ENCODE data around the gene TNFRSF1B.

The TNFRSF1B gene

DNA sequence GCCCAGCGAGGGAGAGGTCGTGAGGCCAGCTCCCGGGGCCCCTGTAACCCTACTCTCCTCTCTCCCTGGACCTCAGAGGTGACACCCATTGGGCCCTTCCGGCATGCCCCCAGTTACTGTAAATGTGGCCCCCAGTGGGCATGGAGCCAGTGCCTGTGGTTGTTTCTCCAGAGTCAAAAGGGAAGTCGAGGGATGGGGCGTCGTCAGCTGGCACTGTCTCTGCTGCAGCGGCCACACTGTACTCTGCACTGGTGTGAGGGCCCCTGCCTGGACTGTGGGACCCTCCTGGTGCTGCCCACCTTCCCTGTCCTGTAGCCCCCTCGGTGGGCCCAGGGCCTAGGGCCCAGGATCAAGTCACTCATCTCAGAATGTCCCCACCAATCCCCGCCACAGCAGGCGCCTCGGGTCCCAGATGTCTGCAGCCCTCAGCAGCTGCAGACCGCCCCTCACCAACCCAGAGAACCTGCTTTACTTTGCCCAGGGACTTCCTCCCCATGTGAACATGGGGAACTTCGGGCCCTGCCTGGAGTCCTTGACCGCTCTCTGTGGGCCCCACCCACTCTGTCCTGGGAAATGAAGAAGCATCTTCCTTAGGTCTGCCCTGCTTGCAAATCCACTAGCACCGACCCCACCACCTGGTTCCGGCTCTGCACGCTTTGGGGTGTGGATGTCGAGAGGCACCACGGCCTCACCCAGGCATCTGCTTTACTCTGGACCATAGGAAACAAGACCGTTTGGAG, 23.7 kb upstream of the TNFRSF1B start:
- Histone ChIP-seq H3K4me3 (ENCODE audit: low read length in 2 of 2) (no peak overlapping the region), H2AK5ac (ENCODE audit: low read depth, low read length) (peak overlapping the region; percentile 60), H2AFZ (ENCODE audit: low read length) (peak overlapping the region; percentile 71), H2BK5ac (ENCODE audit: low read length) (peak overlapping the region; percentile 91), H3K9ac (ENCODE audit: low read depth, low read length, poor library complexity) (no peak overlapping the region), H2BK15ac (ENCODE audit: low read length) (peak overlapping the region; percentile 79), H2BK12ac (ENCODE audit: low read length) (peak overlapping the region; percentile 24), H3K79me1 (ENCODE audit: low read depth, low read length) (no peaks in the 10 kb centered on the region), H3K36me3 (replicated peaks in 1 of 2; ENCODE audit: control insufficient read depth in 2 of 2, insufficient read depth in 2 of 2, low read length in 2 of 2) (no peaks in the 10 kb centered on the region), H3K18ac (ENCODE audit: low read length) (peak overlapping the region; percentile 90), H4K8ac (ENCODE audit: low read depth, low read length) (no peak overlapping the region), H3K4ac (ENCODE audit: low read length) (no peak overlapping the region), H3K27me3 (ENCODE audit: control insufficient read depth in 3 of 3, insufficient read depth in 3 of 3, low read depth in 1 of 3, low read length in 3 of 3) (peaks cover 0 to 26% (median 2%) of the 10 kb centered on the region in 3 experiments), H2BK120ac (ENCODE audit: low read depth, low read length) (peak overlapping the region; percentile 95), H3K27ac (replicated peaks; ENCODE audit: low read length) (no peak overlapping the region), H3K9me3 (replicated peaks in 1 of 2; ENCODE audit: control insufficient read depth in 2 of 2, insufficient read depth in 1 of 2, low read depth in 1 of 2, low read length in 2 of 2) (no peaks in the 10 kb centered on the region), H3K23ac (ENCODE audit: low read depth, low read length, poor library complexity) (no peak overlapping the region), H4K91ac (ENCODE audit: low read depth, low read length, poor library complexity) (no peak overlapping the region), H3K14ac (ENCODE audit: low read length) (no peak overlapping the region), H3K4me1 (ENCODE audit: control insufficient read depth in 2 of 2, insufficient read depth in 1 of 2, low read depth in 1 of 2, low read length in 2 of 2) (peaks cover 9 to 18% of the 10 kb centered on the region in 2 donors), H3K4me2 (ENCODE audit: insufficient read depth, low read length, poor library complexity, severe bottlenecking) (no peak overlapping the region)
- no CpG with 5 or more reads among the region's 21 CpGs for WGBS, 2 donors (ENCODE audit: extremely low coverage in 2 of 2, insufficient read length in 2 of 2, insufficient replicate concordance in 1 of 2)
- no peak for DNase-seq (ENCODE audit: low spot score)

DNA sequence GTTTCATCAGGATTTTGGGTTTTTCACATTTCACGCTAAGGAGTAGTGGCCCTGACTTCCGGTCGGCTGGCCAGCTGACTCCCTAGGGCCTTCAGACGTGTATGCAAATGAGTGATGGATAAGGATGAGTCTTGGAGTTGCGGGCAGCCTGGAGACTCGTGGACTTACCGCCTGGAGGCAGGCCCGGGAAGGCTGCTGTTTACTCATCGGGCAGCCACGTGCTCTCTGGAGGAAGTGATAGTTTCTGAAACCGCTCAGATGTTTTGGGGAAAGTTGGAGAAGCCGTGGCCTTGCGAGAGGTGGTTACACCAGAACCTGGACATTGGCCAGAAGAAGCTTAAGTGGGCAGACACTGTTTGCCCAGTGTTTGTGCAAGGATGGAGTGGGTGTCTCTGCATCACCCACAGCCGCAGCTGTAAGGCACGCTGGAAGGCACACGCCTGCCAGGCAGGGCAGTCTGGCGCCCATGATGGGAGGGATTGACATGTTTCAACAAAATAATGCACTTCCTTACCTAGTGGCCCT, 23.1 kb upstream of the TNFRSF1B start:
- H3K27me3 ChIP-seq (ENCODE audit: control insufficient read depth in 3 of 3, insufficient read depth in 3 of 3, low read depth in 1 of 3, low read length in 3 of 3): peaks cover 0 to 21% (median 2%) of the 10 kb centered on the region in 3 experiments
- no peak overlapping the region for H2AFZ ChIP-seq (ENCODE audit: low read length)
- no peak overlapping the region for H4K91ac ChIP-seq (ENCODE audit: low read depth, low read length, poor library complexity)
- no peak overlapping the region for H3K4me2 ChIP-seq (ENCODE audit: insufficient read depth, low read length, poor library complexity, severe bottlenecking)
- H3K36me3 ChIP-seq (replicated peaks in 1 of 2; ENCODE audit: control insufficient read depth in 2 of 2, insufficient read depth in 2 of 2, low read length in 2 of 2): no peaks in the 10 kb centered on the region
- peak overlapping the region; percentile 60 for H2AK5ac ChIP-seq (ENCODE audit: low read depth, low read length)
- no peak overlapping the region for H3K4ac ChIP-seq (ENCODE audit: low read length)
- no peak overlapping the region for H3K9ac ChIP-seq (ENCODE audit: low read depth, low read length, poor library complexity)
- no peak overlapping the region for H3K14ac ChIP-seq (ENCODE audit: low read length)
- H3K27ac ChIP-seq (replicated peaks; ENCODE audit: low read length): no peak overlapping the region
- no peak for DNase-seq (ENCODE audit: low spot score)
- no peaks in the 10 kb centered on the region for H3K79me1 ChIP-seq (ENCODE audit: low read depth, low read length)
- H2BK12ac ChIP-seq (ENCODE audit: low read length): peak overlapping the region; percentile 75
- H3K4me1 ChIP-seq (ENCODE audit: control insufficient read depth in 2 of 2, insufficient read depth in 1 of 2, low read depth in 1 of 2, low read length in 2 of 2): peaks cover 9 to 18% of the 10 kb centered on the region in 2 donors
- no CpG with 5 or more reads among the region's 17 CpGs for WGBS, 2 donors (ENCODE audit: extremely low coverage in 2 of 2, insufficient read length in 2 of 2, insufficient replicate concordance in 1 of 2)
- H2BK5ac ChIP-seq (ENCODE audit: low read length): peak overlapping the region; percentile 58
- H3K9me3 ChIP-seq (replicated peaks in 1 of 2; ENCODE audit: control insufficient read depth in 2 of 2, insufficient read depth in 1 of 2, low read depth in 1 of 2, low read length in 2 of 2): no peaks in the 10 kb centered on the region
- no peak overlapping the region for H3K4me3 ChIP-seq (ENCODE audit: low read length in 2 of 2)
- H3K23ac ChIP-seq (ENCODE audit: low read depth, low read length, poor library complexity): no peak overlapping the region
- H4K8ac ChIP-seq (ENCODE audit: low read depth, low read length): peak overlapping the region; percentile 1
- peak overlapping the region; percentile 79 for H2BK15ac ChIP-seq (ENCODE audit: low read length)
- no peak overlapping the region for H2BK120ac ChIP-seq (ENCODE audit: low read depth, low read length)
- H3K18ac ChIP-seq (ENCODE audit: low read length): peak overlapping the region; percentile 81

DNA sequence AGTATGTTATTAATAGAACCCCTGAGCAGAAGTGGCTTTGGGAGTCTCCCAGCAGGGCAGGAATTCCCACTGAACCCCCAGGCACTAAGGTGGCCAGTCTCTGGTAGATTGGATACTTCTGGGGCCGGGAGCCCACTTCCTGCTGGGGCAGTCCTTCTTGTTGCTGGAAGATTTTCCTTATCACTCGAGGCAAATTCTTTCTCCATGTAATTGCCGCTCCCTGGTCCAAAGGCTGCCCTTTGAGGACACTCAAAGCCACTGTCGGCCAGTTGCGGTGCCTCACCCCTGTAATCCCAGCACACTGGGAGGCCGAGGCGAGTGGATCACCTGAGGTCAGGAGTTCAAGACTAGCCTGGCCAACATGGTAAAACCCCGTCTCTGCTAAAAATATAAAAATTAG, 22.6 kb upstream of the TNFRSF1B start:
- no peak overlapping the region for H3K14ac ChIP-seq (ENCODE audit: low read length)
- H3K9me3 ChIP-seq (replicated peaks in 1 of 2; ENCODE audit: control insufficient read depth in 2 of 2, insufficient read depth in 1 of 2, low read depth in 1 of 2, low read length in 2 of 2): no peaks in the 10 kb centered on the region
- H3K4me3 ChIP-seq (ENCODE audit: low read length in 2 of 2): no peak overlapping the region
- WGBS, 2 donors (ENCODE audit: extremely low coverage in 2 of 2, insufficient read length in 2 of 2, insufficient replicate concordance in 1 of 2): no CpG with 5 or more reads among the region's 8 CpGs
- H3K23ac ChIP-seq (ENCODE audit: low read depth, low read length, poor library complexity): no peak overlapping the region
- H3K4ac ChIP-seq (ENCODE audit: low read length): no peak overlapping the region
- H2BK120ac ChIP-seq (ENCODE audit: low read depth, low read length): no peak overlapping the region
- no peaks in the 10 kb centered on the region for H3K79me1 ChIP-seq (ENCODE audit: low read depth, low read length)
- H3K4me1 ChIP-seq (ENCODE audit: control insufficient read depth in 2 of 2, insufficient read depth in 1 of 2, low read depth in 1 of 2, low read length in 2 of 2): peaks cover 9 to 18% of the 10 kb centered on the region in 2 donors
- H2AFZ ChIP-seq (ENCODE audit: low read length): no peak overlapping the region
- peak overlapping the region; percentile 58 for H2BK5ac ChIP-seq (ENCODE audit: low read length)
- DNase-seq (ENCODE audit: low spot score): no peak
- H2BK12ac ChIP-seq (ENCODE audit: low read length): no peak overlapping the region
- no peak overlapping the region for H3K18ac ChIP-seq (ENCODE audit: low read length)
- H2BK15ac ChIP-seq (ENCODE audit: low read length): no peak overlapping the region
- H4K91ac ChIP-seq (ENCODE audit: low read depth, low read length, poor library complexity): no peak overlapping the region
- H3K4me2 ChIP-seq (ENCODE audit: insufficient read depth, low read length, poor library complexity, severe bottlenecking): no peak overlapping the region
- no peaks in the 10 kb centered on the region for H3K36me3 ChIP-seq (replicated peaks in 1 of 2; ENCODE audit: control insufficient read depth in 2 of 2, insufficient read depth in 2 of 2, low read length in 2 of 2)
- no peak overlapping the region for H3K27ac ChIP-seq (replicated peaks; ENCODE audit: low read length)
- H3K9ac ChIP-seq (ENCODE audit: low read depth, low read length, poor library complexity): no peak overlapping the region
- peaks cover 0 to 17% (median 2%) of the 10 kb centered on the region in 3 experiments for H3K27me3 ChIP-seq (ENCODE audit: control insufficient read depth in 3 of 3, insufficient read depth in 3 of 3, low read depth in 1 of 3, low read length in 3 of 3)
- H2AK5ac ChIP-seq (ENCODE audit: low read depth, low read length): no peak overlapping the region
- no peak overlapping the region for H4K8ac ChIP-seq (ENCODE audit: low read depth, low read length)

DNA sequence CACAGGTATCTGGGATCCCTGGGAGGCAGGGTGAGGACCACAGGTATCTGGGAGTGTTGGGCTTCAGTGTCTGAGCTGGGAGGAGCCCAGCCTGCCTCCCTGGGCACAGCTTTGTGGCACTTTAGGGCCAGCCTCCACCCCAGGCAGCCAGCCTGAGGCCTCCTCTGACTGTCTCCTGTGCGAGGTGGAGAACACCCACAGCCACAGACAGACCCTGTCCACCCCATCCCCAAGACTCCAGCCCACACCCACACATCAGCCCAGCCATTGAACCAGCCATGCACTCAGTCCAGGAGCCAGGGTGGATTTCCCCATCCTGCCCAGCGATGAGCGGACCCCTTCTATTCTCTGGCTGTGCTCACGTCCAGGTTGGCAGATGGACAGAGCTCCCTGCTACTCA, 21.8 kb upstream of the TNFRSF1B start:
- Histone ChIP-seq H3K9me3 (replicated peaks in 1 of 2; ENCODE audit: control insufficient read depth in 2 of 2, insufficient read depth in 1 of 2, low read depth in 1 of 2, low read length in 2 of 2) (peaks cover 0 to 2% of the 10 kb centered on the region in 2 donors), H2BK15ac (ENCODE audit: low read length) (peak overlapping the region; percentile 10), H3K4me1 (ENCODE audit: control insufficient read depth in 2 of 2, insufficient read depth in 1 of 2, low read depth in 1 of 2, low read length in 2 of 2) (peaks cover 9 to 18% of the 10 kb centered on the region in 2 donors), H3K9ac (ENCODE audit: low read depth, low read length, poor library complexity) (no peak overlapping the region), H2AFZ (ENCODE audit: low read length) (no peak overlapping the region), H2BK120ac (ENCODE audit: low read depth, low read length) (no peak overlapping the region), H4K8ac (ENCODE audit: low read depth, low read length) (no peak overlapping the region), H3K27ac (replicated peaks; ENCODE audit: low read length) (no peak overlapping the region), H2BK12ac (ENCODE audit: low read length) (no peak overlapping the region), H3K4me2 (ENCODE audit: insufficient read depth, low read length, poor library complexity, severe bottlenecking) (no peak overlapping the region), H3K4ac (ENCODE audit: low read length) (no peak overlapping the region), H3K23ac (ENCODE audit: low read depth, low read length, poor library complexity) (no peak overlapping the region), H3K79me1 (ENCODE audit: low read depth, low read length) (no peaks in the 10 kb centered on the region), H2AK5ac (ENCODE audit: low read depth, low read length) (no peak overlapping the region), H4K91ac (ENCODE audit: low read depth, low read length, poor library complexity) (no peak overlapping the region), H2BK5ac (ENCODE audit: low read length) (no peak overlapping the region), H3K4me3 (ENCODE audit: low read length in 2 of 2) (no peak overlapping the region), H3K18ac (ENCODE audit: low read length) (peak overlapping the region; percentile 13), H3K27me3 (ENCODE audit: control insufficient read depth in 3 of 3, insufficient read depth in 3 of 3, low read depth in 1 of 3, low read length in 3 of 3) (peaks cover 0 to 17% (median 0%) of the 10 kb centered on the region in 3 experiments), H3K14ac (ENCODE audit: low read length) (peak overlapping the region; percentile 47), H3K36me3 (replicated peaks in 1 of 2; ENCODE audit: control insufficient read depth in 2 of 2, insufficient read depth in 2 of 2, low read length in 2 of 2) (no peaks in the 10 kb centered on the region)
- DNase-seq (ENCODE audit: low spot score): no peak
- no CpG with 5 or more reads among the region's 4 CpGs for WGBS, 2 donors (ENCODE audit: extremely low coverage in 2 of 2, insufficient read length in 2 of 2, insufficient replicate concordance in 1 of 2)

Measured in neuronal stem cell (in vitro differentiated cells).